ENCODE results near the gene FANCE.

DNA sequence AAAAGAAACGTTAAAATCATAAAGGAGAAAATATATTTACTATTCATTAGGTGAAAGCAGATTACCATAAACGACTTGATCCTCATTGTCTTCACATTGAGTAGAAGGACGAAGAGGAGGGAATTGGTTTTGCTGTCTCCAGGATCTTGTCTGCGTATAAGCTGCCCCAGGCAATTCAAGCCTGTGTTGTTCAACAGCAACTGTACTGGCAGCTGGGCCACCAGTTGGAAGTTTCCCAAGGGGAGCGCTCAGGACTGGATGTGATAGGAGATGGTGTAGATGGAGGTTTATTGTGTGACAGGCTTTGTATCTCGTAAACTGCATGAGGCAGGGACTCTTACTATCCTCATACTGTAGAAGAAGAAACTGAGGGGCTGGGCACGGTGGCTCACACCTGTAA lies 3.9 kb upstream of the FANCE start:
- TF ChIP-seq, protein P1, sequence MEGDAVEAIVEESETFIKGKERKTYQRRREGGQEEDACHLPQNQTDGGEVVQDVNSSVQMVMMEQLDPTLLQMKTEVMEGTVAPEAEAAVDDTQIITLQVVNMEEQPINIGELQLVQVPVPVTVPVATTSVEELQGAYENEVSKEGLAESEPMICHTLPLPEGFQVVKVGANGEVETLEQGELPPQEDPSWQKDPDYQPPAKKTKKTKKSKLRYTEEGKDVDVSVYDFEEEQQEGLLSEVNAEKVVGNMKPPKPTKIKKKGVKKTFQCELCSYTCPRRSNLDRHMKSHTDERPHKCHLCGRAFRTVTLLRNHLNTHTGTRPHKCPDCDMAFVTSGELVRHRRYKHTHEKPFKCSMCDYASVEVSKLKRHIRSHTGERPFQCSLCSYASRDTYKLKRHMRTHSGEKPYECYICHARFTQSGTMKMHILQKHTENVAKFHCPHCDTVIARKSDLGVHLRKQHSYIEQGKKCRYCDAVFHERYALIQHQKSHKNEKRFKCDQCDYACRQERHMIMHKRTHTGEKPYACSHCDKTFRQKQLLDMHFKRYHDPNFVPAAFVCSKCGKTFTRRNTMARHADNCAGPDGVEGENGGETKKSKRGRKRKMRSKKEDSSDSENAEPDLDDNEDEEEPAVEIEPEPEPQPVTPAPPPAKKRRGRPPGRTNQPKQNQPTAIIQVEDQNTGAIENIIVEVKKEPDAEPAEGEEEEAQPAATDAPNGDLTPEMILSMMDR (IDR thresholded peaks at IDR 0.05): no peak
- TF ChIP-seq POLR2AphosphoS5 (IDR thresholded peaks at IDR 0.05): no peak
